Coronary artery (tissue), 2 donors: ENCODE results near the gene DDX39A.
"Not testable (repeated sequence)": the region's sequence is repeated elsewhere in the genome, so short reads cannot be mapped to it uniquely, and the experiment has no call there.

Source experiments
- DNase-seq: peaks from one replicate; pipeline ENCODE4 v3.0.0-alpha.2; 2017; ENCODE audit warnings: low spot score
- H3K27ac ChIP-seq, 2 donors: fragments of 200-600 bp; sonication (generic); one replicate each; pipeline ENCODE4 v1.5.1; 2016 to 2019
- H3K4me3 ChIP-seq: fragments of 200-600 bp; sonication (generic); 2 replicates; pipeline ENCODE4 v1.5.1; 2016; ENCODE audit warnings: mild to moderate bottlenecking, moderate library complexity
- TF ChIP-seq, protein P1 (sequence below): fragments of 200-600 bp; sonication (generic); IDR thresholded peaks from one replicate; pipeline ENCODE4 v1.5.1; 2019; ENCODE audit warnings: antibody characterized with exemption

Gene DDX39A

DNA sequence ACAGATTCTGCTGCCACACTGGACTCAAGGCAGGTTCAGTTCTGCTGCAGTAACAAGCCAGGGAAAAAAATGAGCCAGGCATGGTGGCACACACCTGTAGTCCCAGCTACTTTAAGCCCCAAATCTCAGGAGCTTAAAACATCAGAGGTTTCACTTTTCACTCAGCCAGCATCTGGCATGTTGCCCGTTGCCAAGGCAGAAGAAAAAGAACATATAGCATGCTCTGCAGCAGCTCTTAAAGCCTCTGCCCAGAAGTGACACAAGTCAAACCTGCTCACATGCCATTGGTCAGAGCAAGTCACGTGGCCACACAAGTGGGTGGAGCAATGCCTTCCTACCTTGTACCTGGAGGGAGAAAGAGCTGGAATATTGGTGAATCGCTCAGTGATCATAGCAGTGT, 52.6 kb downstream of the DDX39A start:
- H3K27ac ChIP-seq: peak overlapping the region in 1 of 2 donors; percentile 40
- H3K4me3 ChIP-seq: no peak overlapping the region
- TF ChIP-seq, protein P1, sequence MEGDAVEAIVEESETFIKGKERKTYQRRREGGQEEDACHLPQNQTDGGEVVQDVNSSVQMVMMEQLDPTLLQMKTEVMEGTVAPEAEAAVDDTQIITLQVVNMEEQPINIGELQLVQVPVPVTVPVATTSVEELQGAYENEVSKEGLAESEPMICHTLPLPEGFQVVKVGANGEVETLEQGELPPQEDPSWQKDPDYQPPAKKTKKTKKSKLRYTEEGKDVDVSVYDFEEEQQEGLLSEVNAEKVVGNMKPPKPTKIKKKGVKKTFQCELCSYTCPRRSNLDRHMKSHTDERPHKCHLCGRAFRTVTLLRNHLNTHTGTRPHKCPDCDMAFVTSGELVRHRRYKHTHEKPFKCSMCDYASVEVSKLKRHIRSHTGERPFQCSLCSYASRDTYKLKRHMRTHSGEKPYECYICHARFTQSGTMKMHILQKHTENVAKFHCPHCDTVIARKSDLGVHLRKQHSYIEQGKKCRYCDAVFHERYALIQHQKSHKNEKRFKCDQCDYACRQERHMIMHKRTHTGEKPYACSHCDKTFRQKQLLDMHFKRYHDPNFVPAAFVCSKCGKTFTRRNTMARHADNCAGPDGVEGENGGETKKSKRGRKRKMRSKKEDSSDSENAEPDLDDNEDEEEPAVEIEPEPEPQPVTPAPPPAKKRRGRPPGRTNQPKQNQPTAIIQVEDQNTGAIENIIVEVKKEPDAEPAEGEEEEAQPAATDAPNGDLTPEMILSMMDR: no peak
- no peak for DNase-seq

DNA sequence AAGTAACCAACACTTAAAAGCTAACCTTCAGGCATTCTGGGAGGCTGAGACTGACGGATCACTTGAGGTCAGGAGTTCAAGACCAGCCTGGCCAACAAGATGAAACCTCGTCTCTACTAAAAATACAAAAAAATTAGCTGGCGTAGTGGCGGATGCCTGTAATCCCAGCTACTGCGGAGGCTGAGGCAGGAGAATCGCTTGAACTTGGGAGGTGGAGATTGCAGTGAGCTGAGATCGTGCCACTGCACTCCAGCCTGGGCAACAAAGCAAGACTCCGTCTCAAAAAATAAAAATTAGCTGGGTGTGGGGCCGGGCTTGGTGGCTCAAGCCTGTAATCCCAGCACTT, 55.1 kb downstream of the DDX39A start:
- peak overlapping the region; percentile 64 for H3K4me3 ChIP-seq
- H3K27ac ChIP-seq: peak overlapping the region; percentile 80 to 94
- DNase-seq: not testable (repeated sequence)

DNA sequence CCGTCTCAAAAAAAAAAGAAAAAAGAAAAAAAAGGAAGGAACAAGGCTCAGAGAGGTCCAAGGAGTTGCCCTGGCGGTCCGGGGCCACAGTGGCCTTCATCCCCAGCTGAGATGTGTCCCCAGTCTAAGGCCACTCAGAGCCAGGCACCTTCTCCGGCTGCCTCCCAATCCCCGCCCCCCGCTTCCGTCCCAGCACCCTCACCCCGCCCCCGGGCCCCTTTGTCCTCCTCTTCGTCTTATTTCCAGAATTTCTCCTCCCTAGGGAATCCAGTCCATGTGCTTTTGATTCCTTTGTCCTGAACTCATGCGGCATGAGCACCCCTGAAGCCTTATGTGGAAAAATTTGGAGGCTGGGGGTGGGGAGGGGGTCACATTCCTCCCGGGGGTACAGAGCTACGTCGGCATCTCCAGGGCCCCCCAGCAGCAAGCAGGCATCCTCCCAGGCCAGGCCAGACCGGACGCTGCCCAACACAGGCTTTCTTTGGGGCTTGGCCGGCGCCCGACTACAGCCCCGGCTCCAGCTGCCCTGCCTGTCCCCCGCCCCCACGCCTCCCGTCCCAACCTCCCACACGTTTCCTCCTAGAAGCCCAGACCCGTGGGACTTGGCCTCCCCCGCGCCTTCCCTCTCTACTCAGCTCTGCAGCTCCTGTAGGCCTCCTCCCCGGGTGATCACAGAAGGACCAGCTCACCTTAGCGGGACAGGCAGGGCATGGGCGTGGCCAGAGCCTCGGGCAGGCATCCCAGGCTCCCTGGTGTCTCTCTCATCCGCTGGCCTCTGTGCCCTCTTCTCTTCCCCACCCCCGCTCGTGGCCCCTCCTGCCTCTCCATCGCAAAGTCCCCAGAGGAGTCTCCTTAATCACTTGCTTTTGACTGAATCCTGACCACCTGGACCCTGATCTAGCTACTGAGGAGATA, 55.7 kb downstream of the DDX39A start:
- H3K4me3 ChIP-seq: peak overlapping the region; percentile 64
- DNase-seq: peak; percentile 91
- peak overlapping the region; percentile 80 to 94 for H3K27ac ChIP-seq
- TF ChIP-seq, protein P1: no peak

DNA sequence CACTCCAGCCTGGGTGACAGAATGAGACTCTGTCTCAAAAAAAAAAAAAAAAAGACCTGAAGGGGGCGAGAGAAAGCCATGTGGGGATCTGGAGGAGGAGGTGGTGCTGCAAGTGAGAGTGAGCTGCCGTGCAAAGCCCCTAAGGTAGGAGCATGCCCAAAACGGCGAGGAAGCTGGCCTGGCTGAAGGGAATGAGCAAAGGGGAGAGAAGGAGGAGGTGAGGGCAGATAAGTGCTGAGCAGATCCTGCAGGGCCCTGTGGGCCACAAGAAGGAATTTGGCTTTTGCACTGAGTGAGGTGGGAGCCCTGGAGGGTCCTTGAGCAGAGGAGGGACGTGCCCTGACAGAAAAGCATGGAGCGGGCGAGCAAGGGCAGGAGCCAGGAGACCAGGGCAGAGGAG, 57.3 kb downstream of the DDX39A start:
- no peak for DNase-seq
- TF ChIP-seq, protein P1: no peak
- H3K4me3 ChIP-seq: no peak overlapping the region
- no peak overlapping the region for H3K27ac ChIP-seq
